Right cardiac atrium (tissue), 5 donors: ENCODE measurements around the gene ACTG2. TPM values are rescaled to one million over a fixed set of nuclear protein-coding genes. Genes with fewer than 3 reads are reported as not detected.
"Not testable (repeated sequence)": the region's sequence is repeated elsewhere in the genome, so short reads cannot be mapped to it uniquely, and the experiment has no call there.

ENCODE experiments used
- ATAC-seq, 2 donors: fragments of 200-7000 bp; cut with Tn5 transposase; one replicate each; pipeline versions ENCODE4 v1.8.0 to v1.9.1; 2020; ENCODE audit warnings: moderate library complexity in 2 of 2, mild to moderate bottlenecking in 1 of 2
- DNase-seq, 3 donors: peaks; one replicate each; pipeline ENCODE4 v3.0.0-alpha.2; 2020
- H3K27ac ChIP-seq: one replicate; pipeline ENCODE4 v1.5.1; 2013; ENCODE audit warnings: mild to moderate bottlenecking, low read length, control low read depth, moderate library complexity
- H3K27me3 ChIP-seq: one replicate; pipeline ENCODE4 v1.6.1; 2013; ENCODE audit not compliant: control insufficient read depth, insufficient read depth
- H3K4me1 ChIP-seq: one replicate; pipeline ENCODE4 v1.6.1; 2013; ENCODE audit warnings: low read length; ENCODE audit not compliant: control insufficient read depth, insufficient read depth
- H3K4me3 ChIP-seq: one replicate; pipeline ENCODE4 v1.5.1; 2013; ENCODE audit warnings: low read length, control low read depth
- H3K9me3 ChIP-seq: one replicate; pipeline ENCODE4 v1.6.1; 2013; ENCODE audit warnings: low read length; ENCODE audit not compliant: control insufficient read depth
- WGBS: extraction: QIAGEN DNeasy Blood & Tissue Kit; methylation state at CpG from one replicate; pipeline ENCODE4 v1.1.7; 2013; 5-methylcytosine and 5-hydroxymethylcytosine counted together
- intact Hi-C, 4 donors: fragments of 100-400 bp; cut with DNase I; formaldehyde crosslinking; loops; one replicate each; pipeline versions ENCODE4 v1.11.0 to v1.14.0; 2022 to 2023
- polyA plus RNA-seq: library from polyadenylated mRNA; stranded (reverse); fragments of 200-250 nt; gene quantifications from one replicate; pipeline ENCODE4 v1.2.3, GENCODE V29; 2013
- total RNA-seq, 4 donors: library from RNA; stranded (reverse); fragmentation: NEBNext Ultra II Directional; extraction: Animal tissue kit (Norgen Biotek cat#: 25700); gene quantifications; one replicate each; pipeline ENCODE4 v1.2.1, GENCODE V29; 2021
- donor health status: healthy with polysubstance abuse.
- donor health status: DM: no; HTN: yes; CAD: no.
- donor health status: DM: no; HTN: no; CAD: no.
- donor health status: DM: no; HTN: yes; CAD: no; lungs with severe emphysema.
- donor health status: DM: yes; HTN: yes; CAD: no.

ACTG2 gene
- total and polyA plus RNA-seq, 5 donors = 1.4 to 33.6 (median 6.7) TPM

- Histone ChIP-seq H3K9me3 (no peaks in the 10 kb centered on the region), H3K4me3 (no peak overlapping the region), H3K27ac (no peak overlapping the region), H3K4me1 (peaks cover 7% of the 10 kb centered on the region), H3K27me3 (no peaks in the 10 kb centered on the region)
- DNase-seq (no peak), ATAC-seq (no peak)
- intact Hi-C loops = loop anchor here in 1 of 4 donors (10.0 kb wide), 1 partner anchor 47 kb away; the partner anchor contains the start of gene TET3
Observed at GRCh38 chr2:73937899-73938298, 45.1 kb downstream of the ACTG2 start.

GRCh38 chr2:73938718-73939352, 46.0 kb downstream of the ACTG2 start:
- 83% methylated on average over 5 of the region's 5 CpGs for WGBS
- no peak overlapping the region for H3K4me3 ChIP-seq
- DNase-seq (no peak), ATAC-seq (no peak)
- no peaks in the 10 kb centered on the region for H3K27me3 ChIP-seq
- H3K9me3 ChIP-seq = no peaks in the 10 kb centered on the region
- H3K4me1 ChIP-seq = peaks cover 7% of the 10 kb centered on the region
- no peak overlapping the region for H3K27ac ChIP-seq
- intact Hi-C loops = loop anchor here in 1 of 4 donors (10.0 kb wide), 1 partner anchor 46 kb away; the partner anchor contains the start of gene TET3

GRCh38 chr2:73939419-73939818, 46.6 kb downstream of the ACTG2 start:
- WGBS = 91% methylated on average over 2 of the region's 2 CpGs
- H3K9me3 ChIP-seq = no peaks in the 10 kb centered on the region
- peak; percentile 82 to 84 for ATAC-seq
- intact Hi-C loops = loop anchor here in 1 of 4 donors (10.0 kb wide), 1 partner anchor 45 kb away; the partner anchor contains the start of gene TET3
- no peaks in the 10 kb centered on the region for H3K27me3 ChIP-seq
- DNase-seq = peak in 1 of 3 donors; percentile 50
- H3K27ac ChIP-seq = peak overlapping the region; percentile 3
- peaks cover 7% of the 10 kb centered on the region for H3K4me1 ChIP-seq
- no peak overlapping the region for H3K4me3 ChIP-seq

GRCh38 chr2:73940066-73940465, 47.3 kb downstream of the ACTG2 start:
- H3K9me3 ChIP-seq, H3K27me3 ChIP-seq, DNase-seq, H3K4me3 ChIP-seq, intact Hi-C loops, H3K4me1 ChIP-seq, H3K27ac ChIP-seq, ATAC-seq: not testable (repeated sequence)
- 98% methylated on average over 1 of the region's 1 CpG for WGBS

GRCh38 chr2:73942664-73943063, 49.9 kb downstream of the ACTG2 start:
- Histone ChIP-seq H3K4me1 (peaks cover 3% of the 10 kb centered on the region), H3K9me3 (no peaks in the 10 kb centered on the region), H3K4me3 (no peak overlapping the region), H3K27me3 (no peaks in the 10 kb centered on the region), H3K27ac (no peak overlapping the region)
- WGBS = 62% methylated on average over 2 of the region's 2 CpGs
- DNase-seq (no peak), ATAC-seq (no peak)
- intact Hi-C loops = no loop called here

- WGBS = 94% methylated on average over 4 of the region's 4 CpGs
- no peaks in the 10 kb centered on the region for H3K4me1 ChIP-seq
- H3K27ac ChIP-seq = no peak overlapping the region
- no peak for ATAC-seq
- H3K4me3 ChIP-seq = no peak overlapping the region
- DNase-seq = no peak
- H3K9me3 ChIP-seq = no peaks in the 10 kb centered on the region
- intact Hi-C loops = no loop called here
- H3K27me3 ChIP-seq = no peaks in the 10 kb centered on the region
Observed at GRCh38 chr2:73944714-73945113, 51.9 kb downstream of the ACTG2 start.

GRCh38 chr2:73946215-73946614, 53.4 kb downstream of the ACTG2 start:
- Histone ChIP-seq H3K9me3 (no peaks in the 10 kb centered on the region), H3K4me1 (no peaks in the 10 kb centered on the region), H3K4me3 (no peak overlapping the region), H3K27me3 (no peaks in the 10 kb centered on the region), H3K27ac (no peak overlapping the region)
- intact Hi-C loops = no loop called here
- DNase-seq (no peak), ATAC-seq (no peak)
- 80% methylated on average over 1 of the region's 1 CpG for WGBS

GRCh38 chr2:73946666-73947065, 53.9 kb downstream of the ACTG2 start:
- no peaks in the 10 kb centered on the region for H3K27me3 ChIP-seq
- no peaks in the 10 kb centered on the region for H3K4me1 ChIP-seq
- no peak for DNase-seq
- no peak overlapping the region for H3K4me3 ChIP-seq
- WGBS = 56% methylated on average over 3 of the region's 3 CpGs
- H3K27ac ChIP-seq = no peak overlapping the region
- no peak for ATAC-seq
- intact Hi-C loops = no loop called here
- H3K9me3 ChIP-seq = no peaks in the 10 kb centered on the region

GRCh38 chr2:73947412-73948018, 54.7 kb downstream of the ACTG2 start:
- no peak for DNase-seq
- ATAC-seq = no peak
- H3K27me3 ChIP-seq = no peaks in the 10 kb centered on the region
- no peaks in the 10 kb centered on the region for H3K4me1 ChIP-seq
- intact Hi-C loops = no loop called here
- no peak overlapping the region for H3K27ac ChIP-seq
- WGBS = 80% methylated on average over 5 of the region's 5 CpGs
- no peak overlapping the region for H3K4me3 ChIP-seq
- no peaks in the 10 kb centered on the region for H3K9me3 ChIP-seq

- no peak for ATAC-seq
- Histone ChIP-seq H3K27ac (no peak overlapping the region), H3K4me1 (no peaks in the 10 kb centered on the region), H3K27me3 (no peaks in the 10 kb centered on the region), H3K9me3 (no peaks in the 10 kb centered on the region), H3K4me3 (no peak overlapping the region)
- intact Hi-C loops = no loop called here
- no peak for DNase-seq
Observed at GRCh38 chr2:73949802-73950201, 57.0 kb downstream of the ACTG2 start.

- no peak overlapping the region for H3K4me3 ChIP-seq
- intact Hi-C loops = no loop called here
- no peak overlapping the region for H3K27ac ChIP-seq
- ATAC-seq (peak; percentile 79 to 81), DNase-seq (peak in 1 of 3 donors; percentile 31)
- H3K27me3 ChIP-seq = no peaks in the 10 kb centered on the region
- 77% methylated on average over 12 of the region's 12 CpGs for WGBS
- no peaks in the 10 kb centered on the region for H3K9me3 ChIP-seq
- no peaks in the 10 kb centered on the region for H3K4me1 ChIP-seq
Observed at GRCh38 chr2:73952499-73953446, 60.0 kb downstream of the ACTG2 start.
